Activated B cell treated with CpG ODN at 0.5 μM for 24 hours (primary cell): Measurements from ENCODE around the gene KLHL6. TPM values are rescaled to one million over a fixed set of nuclear protein-coding genes. Genes with fewer than 3 reads are reported as not detected.
A peak's percentile ranks its signal among the peaks of the same experiment; 100 is the strongest.
"Not testable (repeated sequence)": the region's sequence is repeated elsewhere in the genome, so short reads cannot be mapped to it uniquely, and the experiment has no call there.

Source experiments
- ATAC-seq: fragments of 200-7000 bp; cut with Tn5 transposase; one replicate; pipeline ENCODE4 v1.10.0; 2021; ENCODE audit warnings: low read depth, mild to moderate bottlenecking, moderate library complexity
- CTCF ChIA-PET: fragments of 350-600 bp; sonication (Branson Sonifier 250); formaldehyde crosslinking; loops from one replicate; lab custom pipeline; 2021; ENCODE audit warnings: antibody characterized with exemption; lab: Charles Lee
- POLR2A ChIA-PET: fragments of 350-600 bp; sonication (Branson Sonifier 250); formaldehyde crosslinking; loops from one replicate; lab custom pipeline; 2021; ENCODE audit warnings: antibody characterized with exemption; lab: Charles Lee
- DNase-seq: peaks from one replicate; pipeline ENCODE4 v3.0.0; 2022
- H3K27ac Mint-ChIP-seq: one replicate; pipeline ENCODE4 v1.8.0; 2020; ENCODE audit warnings: mixed read lengths
- H3K27me3 Mint-ChIP-seq: one replicate; pipeline ENCODE4 v1.8.0; 2021; ENCODE audit warnings: mixed read lengths
- H3K36me3 Mint-ChIP-seq: one replicate; pipeline ENCODE4 v1.8.0; 2021; ENCODE audit warnings: low read depth, mixed read lengths
- H3K4me1 Mint-ChIP-seq: one replicate; pipeline ENCODE4 v1.8.0; 2021; ENCODE audit warnings: mixed read lengths
- H3K4me3 Mint-ChIP-seq: one replicate; pipeline ENCODE4 v1.8.0; 2020; ENCODE audit warnings: mild to moderate bottlenecking, mixed read lengths
- H3K9me3 Mint-ChIP-seq: one replicate; pipeline ENCODE4 v1.8.0; 2020; ENCODE audit warnings: mixed read lengths
- intact Hi-C: fragments of 100-400 bp; cut with micrococcal nuclease; formaldehyde crosslinking; loops from one replicate; pipeline ENCODE4 v1.15.1; 2024
- total RNA-seq: library from RNA; stranded (reverse); gene quantifications from 2 replicates; pipeline ENCODE4 v1.2.3, GENCODE V29; 2022
- TF ChIP-seq, protein P1 (sequence below): fragments of 200-600 bp; IDR thresholded peaks from one replicate; pipeline ENCODE4 v1.8.0; 2022; ENCODE audit warnings: antibody characterized with exemption, mild to moderate bottlenecking

Gene KLHL6
- total RNA-seq, 1 donor from 2014 or later = 41.7 TPM

DNA sequence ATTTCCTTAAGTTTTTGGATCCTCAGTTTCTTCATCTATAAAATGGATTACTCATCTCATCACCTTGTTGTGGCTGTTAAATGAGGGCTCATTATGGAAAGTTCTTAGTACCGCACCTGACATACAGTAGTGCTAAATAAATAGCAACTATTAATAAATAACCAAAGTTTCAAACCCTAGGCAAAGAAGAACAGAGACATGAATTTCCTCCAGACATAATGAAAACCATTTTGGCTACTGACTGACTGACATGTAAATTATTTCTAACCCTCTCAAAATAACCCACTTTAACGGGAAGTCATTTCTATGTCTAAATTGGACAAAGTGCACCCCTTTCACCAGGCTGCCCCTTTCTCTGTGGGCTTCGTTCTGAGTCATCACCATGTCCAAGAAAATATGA, 17.4 kb upstream of the KLHL6 start:
- ChIA-PET CTCF (no interaction called here), POLR2A (no interaction called here)
- peaks cover 16% of the 10 kb centered on the region for H3K27me3 Mint-ChIP-seq
- DNase-seq (no peak), ATAC-seq (peak; percentile 34)
- no peaks in the 10 kb centered on the region for H3K36me3 Mint-ChIP-seq
- intact Hi-C loops = loop anchor here (1.0 to 2.0 kb wide), 2 partner anchors 7 to 18 kb away; partner anchors contain the start of gene KLHL6
- H3K9me3 Mint-ChIP-seq = peaks cover 3% of the 10 kb centered on the region
- TF ChIP-seq, protein P1, sequence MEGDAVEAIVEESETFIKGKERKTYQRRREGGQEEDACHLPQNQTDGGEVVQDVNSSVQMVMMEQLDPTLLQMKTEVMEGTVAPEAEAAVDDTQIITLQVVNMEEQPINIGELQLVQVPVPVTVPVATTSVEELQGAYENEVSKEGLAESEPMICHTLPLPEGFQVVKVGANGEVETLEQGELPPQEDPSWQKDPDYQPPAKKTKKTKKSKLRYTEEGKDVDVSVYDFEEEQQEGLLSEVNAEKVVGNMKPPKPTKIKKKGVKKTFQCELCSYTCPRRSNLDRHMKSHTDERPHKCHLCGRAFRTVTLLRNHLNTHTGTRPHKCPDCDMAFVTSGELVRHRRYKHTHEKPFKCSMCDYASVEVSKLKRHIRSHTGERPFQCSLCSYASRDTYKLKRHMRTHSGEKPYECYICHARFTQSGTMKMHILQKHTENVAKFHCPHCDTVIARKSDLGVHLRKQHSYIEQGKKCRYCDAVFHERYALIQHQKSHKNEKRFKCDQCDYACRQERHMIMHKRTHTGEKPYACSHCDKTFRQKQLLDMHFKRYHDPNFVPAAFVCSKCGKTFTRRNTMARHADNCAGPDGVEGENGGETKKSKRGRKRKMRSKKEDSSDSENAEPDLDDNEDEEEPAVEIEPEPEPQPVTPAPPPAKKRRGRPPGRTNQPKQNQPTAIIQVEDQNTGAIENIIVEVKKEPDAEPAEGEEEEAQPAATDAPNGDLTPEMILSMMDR = no peak
- H3K4me3 Mint-ChIP-seq = no peak overlapping the region
- no peak overlapping the region for H3K27ac Mint-ChIP-seq
- peaks cover 36% of the 10 kb centered on the region for H3K4me1 Mint-ChIP-seq

DNA sequence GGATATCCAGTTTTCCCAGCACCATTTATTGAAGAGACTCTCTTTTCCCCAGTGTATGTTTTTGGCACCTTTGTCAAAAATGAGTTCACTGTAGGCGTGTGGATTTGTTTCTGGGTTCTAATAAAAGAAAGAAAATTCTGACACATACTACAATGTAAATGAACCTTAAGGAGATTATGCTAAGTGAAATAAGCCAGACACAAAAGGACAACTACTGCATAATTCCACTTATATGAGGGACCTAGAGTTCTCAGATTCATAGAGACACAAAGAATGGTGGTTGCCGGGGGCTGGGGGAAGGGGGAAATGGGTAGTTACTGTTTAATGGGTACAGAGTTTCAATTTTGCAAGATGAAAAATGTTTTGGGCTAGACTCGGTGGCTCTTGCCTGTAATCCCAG, 14.7 kb upstream of the KLHL6 start:
- POLR2A ChIA-PET, H3K4me3 Mint-ChIP-seq, ATAC-seq, H3K36me3 Mint-ChIP-seq, intact Hi-C loops, CTCF ChIA-PET, DNase-seq, H3K27ac Mint-ChIP-seq, H3K9me3 Mint-ChIP-seq: not testable (repeated sequence)
- peaks cover 24% of the 10 kb centered on the region for H3K4me1 Mint-ChIP-seq
- peaks cover 10% of the 10 kb centered on the region for H3K27me3 Mint-ChIP-seq

DNA sequence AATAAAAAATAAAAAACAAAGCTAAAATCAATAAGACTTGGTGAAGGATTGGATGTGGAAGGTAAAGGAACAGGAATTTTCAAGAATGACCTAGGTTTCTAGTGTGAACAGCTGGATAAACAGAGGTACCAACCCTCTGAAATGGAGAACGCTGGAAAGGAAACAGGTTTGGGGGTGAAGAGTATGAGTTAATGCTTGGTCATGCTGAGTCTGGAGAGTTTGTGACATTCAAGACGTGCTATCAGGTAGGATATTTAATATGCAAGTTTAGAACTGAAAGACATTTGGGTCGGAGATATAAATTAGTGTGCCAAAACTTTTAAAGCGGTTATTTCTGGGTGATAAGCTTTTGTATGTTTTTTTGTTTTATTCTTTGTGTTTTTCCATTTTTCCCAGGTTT, 11.4 kb upstream of the KLHL6 start:
- no peak overlapping the region for H3K4me3 Mint-ChIP-seq
- H3K36me3 Mint-ChIP-seq = no peaks in the 10 kb centered on the region
- intact Hi-C loops = no loop called here
- CTCF ChIA-PET = no interaction called here
- peaks cover 21% of the 10 kb centered on the region for H3K4me1 Mint-ChIP-seq
- POLR2A ChIA-PET = no interaction called here
- TF ChIP-seq, protein P1 = no peak
- ATAC-seq (no peak), DNase-seq (no peak)
- no peak overlapping the region for H3K27ac Mint-ChIP-seq
- peaks cover 7% of the 10 kb centered on the region for H3K27me3 Mint-ChIP-seq
- peaks cover 3% of the 10 kb centered on the region for H3K9me3 Mint-ChIP-seq

DNA sequence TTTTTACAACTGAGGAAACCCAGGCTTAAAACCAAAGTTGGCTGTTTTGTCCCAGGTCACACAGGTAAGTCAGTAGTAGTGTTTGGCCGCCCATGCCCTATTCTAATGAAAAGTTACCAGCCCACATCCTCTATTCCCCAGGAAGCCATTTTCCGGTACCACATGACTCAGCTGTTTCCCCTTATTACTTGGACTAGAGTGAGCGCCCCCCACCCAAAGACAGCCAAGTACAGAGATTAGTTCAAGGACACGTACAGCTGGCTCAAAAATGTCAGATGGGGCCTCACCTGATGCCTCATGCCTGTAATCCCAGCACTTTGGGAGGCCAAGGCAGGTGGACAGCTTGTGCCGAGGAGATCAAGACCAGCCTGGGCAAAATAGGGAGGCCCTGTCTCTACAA, 8.5 kb upstream of the KLHL6 start:
- CTCF ChIA-PET = no interaction called here
- ATAC-seq (no peak), DNase-seq (no peak)
- Mint-ChIP-seq H3K27ac (no peak overlapping the region), H3K4me1 (peaks cover 7% of the 10 kb centered on the region), H3K36me3 (no peaks in the 10 kb centered on the region), H3K27me3 (no peaks in the 10 kb centered on the region), H3K4me3 (peak overlapping the region; percentile 15), H3K9me3 (peaks cover under 1% of the 10 kb centered on the region)
- intact Hi-C loops = no loop called here
- TF ChIP-seq, protein P1 = no peak
- POLR2A ChIA-PET = no interaction called here

DNA sequence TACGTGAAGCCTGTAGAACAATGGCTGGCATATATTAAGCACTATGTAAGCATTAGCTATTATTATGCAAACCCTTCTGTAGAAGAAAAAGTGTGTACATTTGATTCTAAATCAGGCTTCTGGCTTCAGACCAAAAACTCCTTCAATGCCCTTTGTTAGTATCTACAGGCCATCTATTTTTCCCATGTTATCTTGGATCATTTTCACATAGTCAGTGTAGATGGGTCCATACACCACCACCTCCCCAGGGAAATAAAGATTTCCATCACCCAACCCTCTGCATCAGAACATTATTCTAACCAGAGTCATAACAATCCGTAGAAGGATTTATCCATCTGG, 8.0 kb upstream of the KLHL6 start:
- no peaks in the 10 kb centered on the region for H3K36me3 Mint-ChIP-seq
- POLR2A ChIA-PET = no interaction called here

More for the DNA sequence above, 8.0 kb upstream of the KLHL6 start:
- CTCF ChIA-PET = no interaction called here
- ATAC-seq (no peak), DNase-seq (no peak)
- TF ChIP-seq, protein P1 = no peak
- no peaks in the 10 kb centered on the region for H3K27me3 Mint-ChIP-seq
- intact Hi-C loops = no loop called here
- H3K27ac Mint-ChIP-seq = no peak overlapping the region
- H3K4me1 Mint-ChIP-seq = peaks cover 7% of the 10 kb centered on the region
- no peak overlapping the region for H3K4me3 Mint-ChIP-seq
- H3K9me3 Mint-ChIP-seq = no peaks in the 10 kb centered on the region
